Tibial nerve (tissue), 3 donors: ENCODE results near the gene RALB.

ENCODE experiments used
- POLR2A ChIP-seq, 2 donors: fragments of 450-650 bp; IDR thresholded peaks; one replicate each; pipeline ENCODE4 v1.6.1; 2017; ENCODE audit warnings: antibody characterized with exemption in 2 of 2, mild to moderate bottlenecking in 2 of 2, moderate library complexity in 2 of 2
- TF ChIP-seq, protein P1 (sequence below), 5 experiments: fragments of 200-600 bp in 3 of 5; fragments of 450-650 bp in 2 of 5; sonication (generic) in 3 of 5; IDR thresholded peaks; one replicate each; pipeline ENCODE4 v1.5.1; 2016 to 2019; ENCODE audit warnings: antibody characterized with exemption in 5 of 5, mild to moderate bottlenecking in 3 of 5, moderate library complexity in 2 of 5

- TF ChIP-seq, protein P1, sequence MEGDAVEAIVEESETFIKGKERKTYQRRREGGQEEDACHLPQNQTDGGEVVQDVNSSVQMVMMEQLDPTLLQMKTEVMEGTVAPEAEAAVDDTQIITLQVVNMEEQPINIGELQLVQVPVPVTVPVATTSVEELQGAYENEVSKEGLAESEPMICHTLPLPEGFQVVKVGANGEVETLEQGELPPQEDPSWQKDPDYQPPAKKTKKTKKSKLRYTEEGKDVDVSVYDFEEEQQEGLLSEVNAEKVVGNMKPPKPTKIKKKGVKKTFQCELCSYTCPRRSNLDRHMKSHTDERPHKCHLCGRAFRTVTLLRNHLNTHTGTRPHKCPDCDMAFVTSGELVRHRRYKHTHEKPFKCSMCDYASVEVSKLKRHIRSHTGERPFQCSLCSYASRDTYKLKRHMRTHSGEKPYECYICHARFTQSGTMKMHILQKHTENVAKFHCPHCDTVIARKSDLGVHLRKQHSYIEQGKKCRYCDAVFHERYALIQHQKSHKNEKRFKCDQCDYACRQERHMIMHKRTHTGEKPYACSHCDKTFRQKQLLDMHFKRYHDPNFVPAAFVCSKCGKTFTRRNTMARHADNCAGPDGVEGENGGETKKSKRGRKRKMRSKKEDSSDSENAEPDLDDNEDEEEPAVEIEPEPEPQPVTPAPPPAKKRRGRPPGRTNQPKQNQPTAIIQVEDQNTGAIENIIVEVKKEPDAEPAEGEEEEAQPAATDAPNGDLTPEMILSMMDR (IDR thresholded peaks at IDR 0.05) = no peak
- no peak for TF ChIP-seq POLR2A (IDR thresholded peaks at IDR 0.05)
Observed at GRCh38 chr2:120310136-120310535, 57.5 kb downstream of the RALB start.
